ENCODE results near the gene TMEFF2.

The TMEFF2 gene

GRCh38 chr2:191995285-191995684 lies 199.4 kb downstream of the TMEFF2 start:
- TF ChIP-seq FOXP2 (optimal IDR thresholded peaks at IDR 0.05; ENCODE audit: borderline replicate concordance, extremely low read depth, extremely low read length, insufficient read depth) (no peak), REST (IDR thresholded peaks at IDR 0.05; ENCODE audit: insufficient read depth in 1 of 2, low read depth in 2 of 2, low read length in 2 of 2) (no peak), POLR2AphosphoS5 (IDR thresholded peaks at IDR 0.05; ENCODE audit: low read depth, low read length) (no peak), SIN3A (IDR thresholded peaks at IDR 0.05; ENCODE audit: borderline replicate concordance, insufficient read depth, low read length) (no peak), TAF1 (IDR thresholded peaks at IDR 0.05; ENCODE audit: borderline replicate concordance, insufficient read depth, low read length) (no peak)

GRCh38 chr2:191994749-191995148 lies 200.0 kb downstream of the TMEFF2 start:
- TF ChIP-seq REST (IDR thresholded peaks at IDR 0.05; ENCODE audit: insufficient read depth in 1 of 2, low read depth in 2 of 2, low read length in 2 of 2) (no peak), SIN3A (IDR thresholded peaks at IDR 0.05; ENCODE audit: borderline replicate concordance, insufficient read depth, low read length) (no peak), POLR2AphosphoS5 (IDR thresholded peaks at IDR 0.05; ENCODE audit: low read depth, low read length) (no peak), FOXP2 (optimal IDR thresholded peaks at IDR 0.05; ENCODE audit: borderline replicate concordance, extremely low read depth, extremely low read length, insufficient read depth) (no peak), TAF1 (IDR thresholded peaks at IDR 0.05; ENCODE audit: borderline replicate concordance, insufficient read depth, low read length) (no peak)

GRCh38 chr2:191991442-191991841 lies 203.3 kb downstream of the TMEFF2 start:
- TF ChIP-seq POLR2AphosphoS5 (IDR thresholded peaks at IDR 0.05; ENCODE audit: low read depth, low read length) (no peak), FOXP2 (optimal IDR thresholded peaks at IDR 0.05; ENCODE audit: borderline replicate concordance, extremely low read depth, extremely low read length, insufficient read depth) (no peak), SIN3A (IDR thresholded peaks at IDR 0.05; ENCODE audit: borderline replicate concordance, insufficient read depth, low read length) (no peak), REST (IDR thresholded peaks at IDR 0.05; ENCODE audit: insufficient read depth in 1 of 2, low read depth in 2 of 2, low read length in 2 of 2) (no peak), TAF1 (IDR thresholded peaks at IDR 0.05; ENCODE audit: borderline replicate concordance, insufficient read depth, low read length) (no peak)

GRCh38 chr2:191985740-191986139 lies 209.0 kb downstream of the TMEFF2 start:
- TF ChIP-seq SIN3A (IDR thresholded peaks at IDR 0.05; ENCODE audit: borderline replicate concordance, insufficient read depth, low read length) (no peak), FOXP2 (optimal IDR thresholded peaks at IDR 0.05; ENCODE audit: borderline replicate concordance, extremely low read depth, extremely low read length, insufficient read depth) (no peak), POLR2AphosphoS5 (IDR thresholded peaks at IDR 0.05; ENCODE audit: low read depth, low read length) (no peak), TAF1 (IDR thresholded peaks at IDR 0.05; ENCODE audit: borderline replicate concordance, insufficient read depth, low read length) (no peak), REST (IDR thresholded peaks at IDR 0.05; ENCODE audit: insufficient read depth in 1 of 2, low read depth in 2 of 2, low read length in 2 of 2) (no peak)

- no peak for TF ChIP-seq SIN3A (IDR thresholded peaks at IDR 0.05; ENCODE audit: borderline replicate concordance, insufficient read depth, low read length)
- TF ChIP-seq TAF1 (IDR thresholded peaks at IDR 0.05; ENCODE audit: borderline replicate concordance, insufficient read depth, low read length): no peak
- no peak for TF ChIP-seq REST (IDR thresholded peaks at IDR 0.05; ENCODE audit: insufficient read depth in 1 of 2, low read depth in 2 of 2, low read length in 2 of 2)
- no peak for TF ChIP-seq POLR2AphosphoS5 (IDR thresholded peaks at IDR 0.05; ENCODE audit: low read depth, low read length)
- no peak for TF ChIP-seq FOXP2 (optimal IDR thresholded peaks at IDR 0.05; ENCODE audit: borderline replicate concordance, extremely low read depth, extremely low read length, insufficient read depth)
Measured at GRCh38 chr2:191983591-191983990, 211.1 kb downstream of the TMEFF2 start.

Data from PFSK-1 (cell line).